ENCODE data around the gene SLX9.

Gene SLX9, protein sequence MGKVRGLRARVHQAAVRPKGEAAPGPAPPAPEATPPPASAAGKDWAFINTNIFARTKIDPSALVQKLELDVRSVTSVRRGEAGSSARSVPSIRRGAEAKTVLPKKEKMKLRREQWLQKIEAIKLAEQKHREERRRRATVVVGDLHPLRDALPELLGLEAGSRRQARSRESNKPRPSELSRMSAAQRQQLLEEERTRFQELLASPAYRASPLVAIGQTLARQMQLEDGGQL

DNA sequence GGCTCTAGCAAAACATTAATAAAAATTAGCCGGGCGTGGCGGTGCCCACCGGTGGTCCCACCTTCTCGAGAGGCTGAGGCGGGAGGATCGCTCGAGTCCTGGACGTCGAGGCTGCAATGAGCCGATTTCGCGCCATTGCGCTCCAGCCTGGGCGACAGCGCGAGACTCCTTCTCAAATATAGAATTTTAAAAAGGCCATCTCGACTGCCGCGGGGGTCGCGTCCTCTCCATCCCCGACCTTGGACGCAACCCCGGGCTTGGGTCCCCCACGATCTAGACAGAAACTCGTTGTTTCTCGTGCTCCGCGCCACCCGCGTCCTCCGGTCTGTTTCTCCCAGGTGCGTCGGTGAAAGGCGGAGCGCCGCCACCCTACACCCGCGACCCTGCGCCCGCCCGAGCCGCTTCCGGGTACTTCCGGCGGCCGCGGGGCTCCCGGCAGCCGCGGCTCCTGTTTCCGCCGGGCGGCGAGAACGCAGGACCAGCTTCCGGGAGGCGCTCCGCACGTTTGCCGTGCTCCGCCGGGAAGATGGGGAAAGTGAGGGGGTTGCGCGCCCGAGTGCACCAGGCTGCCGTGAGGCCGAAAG lies at the start of gene SLX9:
Gene SLX9 (plus strand): TSS at position 498 of the 584 bp plus-strand sequence. CDS start 29 bp downstream, at position 527.
- DNase-seq = peak; percentile 86

DNA sequence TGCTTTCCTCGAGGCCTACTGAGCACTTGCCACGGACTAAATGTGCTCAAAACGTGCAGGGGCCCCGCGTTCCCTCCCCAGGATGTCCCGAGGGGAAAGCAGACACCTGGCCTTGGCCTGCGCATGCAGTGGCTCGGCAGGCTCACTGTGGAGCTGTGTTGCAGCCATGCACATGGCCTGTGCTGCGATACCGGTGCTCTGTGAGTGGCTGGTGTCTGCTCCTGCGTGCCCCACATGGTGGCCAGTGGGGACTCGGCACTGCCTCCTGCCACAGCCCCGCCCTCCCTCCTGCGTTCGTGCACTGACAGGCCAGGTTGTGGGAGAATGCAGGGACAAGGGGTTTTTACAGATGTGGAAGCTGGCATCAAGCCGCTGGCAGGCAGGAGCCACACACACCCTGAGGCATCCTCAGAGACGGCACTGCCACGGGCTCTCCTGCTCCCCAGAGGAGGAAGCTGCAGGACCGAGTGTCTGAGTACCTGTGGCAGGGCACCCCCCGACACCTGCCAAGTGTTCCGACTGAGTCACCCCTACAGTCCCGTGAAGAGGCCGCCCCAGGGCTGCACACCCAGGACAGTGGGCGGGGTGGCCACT lies 49.4 kb upstream of the SLX9 start:
- no peak for DNase-seq

DNA sequence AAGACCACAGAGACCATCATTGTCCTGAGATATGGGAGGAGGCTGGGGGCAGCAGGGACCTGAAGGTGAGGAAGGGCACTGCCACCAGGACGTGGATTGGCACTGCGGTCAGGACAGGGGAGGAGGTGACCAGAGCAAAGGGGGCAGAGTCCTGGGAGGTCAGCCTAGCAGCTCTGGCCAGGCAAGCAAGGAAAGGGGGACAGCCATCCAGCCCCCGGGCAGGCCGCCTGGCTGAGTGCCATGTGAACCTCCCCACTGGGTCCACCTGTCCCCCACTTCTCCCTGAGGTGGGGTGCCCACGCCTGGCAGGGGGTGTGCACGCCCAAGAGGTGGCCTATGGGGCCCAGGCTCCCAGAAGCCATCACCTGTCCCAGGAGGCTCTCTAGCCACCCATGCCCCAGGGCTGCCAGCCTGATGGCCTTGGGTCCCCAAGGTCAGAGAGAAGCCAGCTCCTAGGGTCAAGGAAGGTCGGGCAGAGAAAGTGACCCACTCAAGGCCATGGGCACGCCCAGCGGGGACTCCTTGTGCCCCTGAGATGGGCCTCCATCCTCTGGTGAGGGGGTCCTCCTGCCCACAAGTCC lies 48.8 kb upstream of the SLX9 start:
- DNase-seq = no peak

DNA sequence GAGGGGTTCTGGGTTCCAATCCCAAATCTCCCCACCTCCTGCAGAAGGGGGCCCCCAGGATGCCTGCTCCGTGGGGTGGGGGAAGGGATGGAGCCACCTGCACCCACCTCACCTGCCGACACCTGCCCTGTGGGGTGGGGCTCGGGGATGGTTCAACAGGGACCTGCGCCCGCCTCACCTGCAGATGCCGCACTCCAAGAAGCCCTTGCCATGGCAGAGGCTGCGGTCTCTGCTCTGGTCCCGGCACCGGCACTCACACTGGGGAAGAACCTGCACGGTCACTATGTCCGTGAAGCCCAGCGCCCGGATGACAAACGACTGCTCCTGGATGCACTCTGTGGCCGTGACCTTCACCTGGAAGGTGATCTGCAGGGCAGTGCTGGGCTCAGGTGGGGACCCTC lies 48.2 kb upstream of the SLX9 start:
- no peak for DNase-seq

DNA sequence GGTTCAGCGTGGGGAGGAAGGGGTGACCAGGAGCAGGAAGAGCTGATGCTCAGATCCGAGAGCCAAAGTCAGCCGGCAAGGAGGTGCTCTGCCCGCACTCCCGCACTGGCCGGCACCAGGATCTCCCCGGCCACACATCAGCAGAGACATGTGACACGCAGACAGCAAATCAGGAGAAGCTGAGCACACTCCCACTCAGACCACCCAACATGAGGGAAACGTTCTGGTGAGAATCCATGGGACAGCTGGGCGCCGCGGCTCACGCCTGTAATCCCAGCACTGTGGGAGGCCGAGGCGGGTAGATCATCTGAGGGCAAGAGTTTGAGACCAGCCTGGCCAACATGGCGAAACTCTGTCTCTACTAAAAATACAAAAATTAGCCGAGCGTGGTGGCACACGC lies 47.7 kb upstream of the SLX9 start:
- no peak for DNase-seq

DNA sequence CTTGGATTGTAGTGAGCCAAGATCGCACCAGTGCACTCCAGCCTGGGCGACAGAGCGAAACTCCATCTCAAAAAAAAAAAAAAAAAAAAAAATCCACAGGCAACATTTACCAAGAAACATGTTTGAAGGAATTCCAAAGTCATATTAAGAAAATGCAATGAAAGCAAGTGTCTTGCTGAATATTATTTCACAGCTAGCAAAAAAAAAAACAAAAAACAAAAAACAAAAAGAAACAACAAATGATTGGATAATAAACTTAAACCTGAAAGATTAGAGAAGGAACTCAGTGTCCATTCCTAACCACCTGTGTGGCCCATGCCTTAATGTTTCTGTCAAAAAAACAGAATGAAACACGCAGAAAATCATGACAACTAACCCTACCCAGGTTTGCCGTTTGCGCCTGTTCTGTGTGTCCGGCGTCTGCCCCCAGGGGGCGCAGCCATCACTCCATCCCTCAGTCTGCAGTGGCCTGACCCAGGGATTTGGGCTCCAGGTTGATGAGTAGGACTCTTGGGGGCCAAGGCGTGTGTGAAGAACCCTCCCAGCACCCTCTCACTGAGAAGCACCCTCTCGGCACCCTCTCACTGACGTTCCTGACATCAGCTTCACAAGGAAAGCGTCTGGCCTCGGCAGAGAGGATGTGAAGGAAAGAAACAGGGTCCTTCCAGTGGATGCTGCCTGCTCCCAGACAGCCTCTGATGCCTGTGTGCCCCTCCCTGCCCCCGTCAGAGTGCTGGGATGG lies 47.1 kb upstream of the SLX9 start:
- peak; percentile 80 for DNase-seq

DNA sequence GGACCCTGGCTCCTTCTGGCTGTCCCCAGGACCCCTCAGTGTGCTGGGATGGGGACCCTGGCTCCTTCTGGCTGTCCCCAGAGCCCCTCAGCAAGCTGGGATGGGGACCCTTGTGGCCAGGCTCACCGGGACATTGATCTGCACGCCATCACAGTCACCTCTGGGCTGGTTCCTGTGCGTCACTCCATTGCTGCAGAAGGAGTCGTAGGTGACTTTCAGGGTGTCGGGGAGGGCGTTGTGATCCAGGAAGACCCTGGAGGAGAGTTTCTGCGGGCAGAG lies 46.6 kb upstream of the SLX9 start:
- no peak for DNase-seq

DNA sequence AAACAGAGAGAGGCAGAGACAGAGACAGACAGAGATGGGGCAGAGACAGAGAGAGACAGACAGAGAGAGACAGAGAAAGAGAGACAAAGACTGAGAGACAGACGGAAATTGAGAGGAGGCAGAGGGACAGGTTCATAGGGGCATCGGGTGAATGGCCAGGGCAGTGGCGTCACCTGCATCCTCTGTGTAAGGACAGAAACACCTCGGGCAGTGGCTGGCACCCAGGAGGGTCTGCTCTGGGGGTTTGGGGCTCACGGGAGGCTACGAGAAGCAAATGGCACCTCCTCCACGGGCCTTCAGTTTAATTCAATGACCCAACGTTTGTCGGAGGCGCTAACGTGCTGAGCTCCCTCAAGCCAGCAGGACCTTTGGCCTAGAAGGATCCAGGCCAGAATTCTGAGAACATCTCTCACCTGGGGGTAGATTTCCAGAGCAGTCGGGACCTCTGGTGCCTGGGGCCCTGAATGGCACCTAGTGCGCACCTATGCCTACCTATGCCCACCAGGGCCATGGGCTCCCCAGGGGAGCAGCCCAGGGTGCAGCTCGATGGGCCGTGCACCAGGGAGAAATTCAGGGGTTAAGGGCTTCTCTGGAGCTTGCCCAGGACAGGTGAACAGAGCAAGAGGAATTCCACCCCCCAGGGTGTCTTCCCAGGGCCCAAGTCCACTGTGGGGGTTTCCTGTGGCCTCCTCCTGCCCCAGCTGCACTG lies 45.7 kb upstream of the SLX9 start:
- no peak for DNase-seq

DNA sequence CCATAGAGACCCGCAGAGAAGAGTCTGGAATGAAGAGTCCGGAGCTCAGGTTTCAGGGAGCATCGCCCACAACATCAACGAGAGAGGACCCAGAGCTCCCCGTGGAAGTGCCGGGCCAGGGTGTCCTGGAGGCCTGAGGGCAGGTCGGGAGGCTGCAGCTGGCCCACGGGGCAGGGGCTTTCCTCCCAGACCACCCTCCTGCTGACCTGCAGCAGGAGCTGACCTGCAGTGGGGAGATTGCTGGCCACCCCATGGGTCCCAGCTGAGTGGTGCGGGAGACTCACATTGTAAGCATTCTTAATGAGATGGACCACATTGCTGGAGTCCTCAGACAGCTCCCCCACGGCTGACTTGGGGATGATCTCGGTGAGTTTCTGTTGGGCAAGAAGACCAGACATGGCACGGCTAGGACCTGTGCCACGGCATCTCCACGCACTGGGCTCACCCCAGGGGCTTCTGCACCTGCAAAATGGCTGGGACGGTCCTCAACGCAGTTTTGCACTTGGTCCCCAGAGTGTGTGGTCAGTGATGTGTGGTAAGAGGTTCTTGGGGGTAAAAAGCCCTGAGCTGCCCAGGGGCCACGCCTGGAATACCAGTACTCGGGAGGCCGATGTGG lies 45.0 kb upstream of the SLX9 start:
- DNase-seq = no peak

DNA sequence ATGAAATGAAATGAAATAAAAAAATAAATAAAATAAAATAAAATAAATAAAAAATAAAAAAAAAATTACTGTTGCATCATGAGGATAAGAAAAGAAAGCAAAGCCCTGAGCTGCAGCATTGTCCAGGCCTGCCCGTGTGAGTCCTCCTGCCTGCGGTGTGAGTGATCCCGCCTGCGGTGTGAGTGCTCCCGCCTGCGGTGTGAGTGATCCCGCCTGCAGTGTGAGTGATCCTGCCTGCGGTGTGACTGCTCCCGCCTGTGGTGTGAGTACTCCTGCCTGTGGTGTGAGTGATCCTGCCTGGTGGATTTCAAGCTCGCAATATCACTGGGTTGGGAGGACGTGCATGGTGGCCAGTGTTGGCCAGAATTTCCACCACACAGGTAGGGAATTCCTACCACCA lies 44.0 kb upstream of the SLX9 start:
- DNase-seq = no peak

DNA sequence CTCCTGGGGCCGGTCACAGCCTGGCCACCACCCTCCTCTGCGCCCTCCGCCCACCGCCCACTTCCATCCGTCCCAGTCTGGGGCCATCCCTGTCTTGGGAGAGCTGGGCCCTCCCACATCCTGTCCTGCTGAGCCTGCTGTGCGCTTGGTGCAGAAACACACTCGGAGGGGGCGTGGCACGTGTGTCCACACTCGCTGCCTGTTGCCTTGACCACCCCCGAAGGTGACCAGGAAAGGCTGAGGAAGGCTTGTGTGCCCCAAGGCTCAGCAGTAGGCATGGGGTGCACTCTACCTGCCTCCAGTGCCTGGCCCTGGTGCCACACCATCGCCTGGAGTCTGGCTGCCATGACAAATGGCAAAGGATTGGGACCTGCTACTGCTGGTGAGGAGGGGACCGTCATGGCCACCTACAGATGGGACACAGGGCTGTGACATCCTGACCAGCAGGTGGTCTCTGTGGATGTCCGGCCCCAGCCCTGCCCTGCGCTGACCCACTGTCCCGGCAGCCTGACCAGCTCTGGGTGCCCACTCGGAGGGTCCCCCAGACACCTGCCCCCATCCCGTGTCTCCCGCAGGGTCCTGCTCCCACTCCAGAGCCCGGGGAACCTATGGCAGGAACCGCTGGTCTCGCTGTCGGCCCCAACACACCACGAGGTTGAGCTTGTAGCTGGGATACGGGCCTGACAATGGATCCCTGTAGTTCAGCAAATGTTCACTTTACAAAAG lies 43.1 kb upstream of the SLX9 start:
- DNase-seq = no peak

DNA sequence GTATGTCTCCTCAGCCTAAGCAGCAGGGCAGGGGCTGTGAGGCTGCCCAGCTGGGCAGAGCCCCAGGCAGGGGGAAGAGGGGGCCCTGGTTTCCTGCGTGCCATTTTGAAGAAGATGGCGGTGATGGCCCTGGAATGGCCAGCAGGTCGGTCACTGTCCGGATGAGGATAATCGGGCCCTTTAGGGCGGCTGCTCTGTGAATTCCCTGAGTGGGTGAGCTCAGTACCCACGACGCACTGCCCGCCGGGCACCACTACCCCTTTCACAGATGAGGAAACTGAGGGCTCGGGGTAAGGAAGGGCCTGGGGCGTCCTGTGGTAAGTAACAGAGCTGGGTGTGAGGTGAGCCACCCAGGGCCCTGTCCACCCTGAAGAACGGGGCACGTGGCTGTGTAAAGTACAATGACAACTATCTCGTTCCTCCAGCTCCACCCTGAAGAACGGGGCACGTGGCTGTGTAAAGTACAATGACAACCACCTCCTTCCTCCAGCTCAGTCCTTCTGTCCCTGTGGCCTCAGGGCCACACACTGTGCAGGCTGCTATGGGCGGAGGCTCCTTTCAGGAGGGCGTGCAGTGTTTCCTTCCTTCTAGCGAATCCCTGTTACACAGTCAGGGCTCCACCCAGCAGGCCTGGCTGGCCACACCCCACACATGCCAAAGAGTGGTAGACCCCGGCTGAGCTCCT lies 42.4 kb upstream of the SLX9 start:
- no peak for DNase-seq

DNA sequence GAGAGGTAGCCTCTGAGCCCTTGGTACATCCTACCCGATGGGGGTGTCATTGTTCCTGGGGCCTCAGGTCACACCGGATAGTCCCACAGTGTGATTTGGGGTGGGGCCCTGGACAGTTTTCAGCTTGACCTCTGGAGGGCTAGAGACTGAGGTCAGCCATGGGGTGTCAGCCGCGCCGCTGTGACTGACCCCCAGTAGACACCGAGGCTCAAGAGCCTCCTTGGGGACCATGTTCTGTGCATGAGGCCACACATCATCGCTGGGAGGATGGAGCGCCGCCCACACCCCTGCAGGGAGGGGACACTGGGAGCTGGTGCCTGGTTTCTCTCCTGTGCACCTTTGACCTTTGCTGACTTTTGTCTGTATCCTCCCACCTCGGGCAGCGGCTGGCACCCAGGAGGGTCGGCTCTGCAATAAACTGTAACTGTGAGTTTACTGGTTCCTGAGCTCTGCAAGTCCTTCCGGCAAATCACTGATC lies 41.8 kb upstream of the SLX9 start:
- no peak for DNase-seq

DNA sequence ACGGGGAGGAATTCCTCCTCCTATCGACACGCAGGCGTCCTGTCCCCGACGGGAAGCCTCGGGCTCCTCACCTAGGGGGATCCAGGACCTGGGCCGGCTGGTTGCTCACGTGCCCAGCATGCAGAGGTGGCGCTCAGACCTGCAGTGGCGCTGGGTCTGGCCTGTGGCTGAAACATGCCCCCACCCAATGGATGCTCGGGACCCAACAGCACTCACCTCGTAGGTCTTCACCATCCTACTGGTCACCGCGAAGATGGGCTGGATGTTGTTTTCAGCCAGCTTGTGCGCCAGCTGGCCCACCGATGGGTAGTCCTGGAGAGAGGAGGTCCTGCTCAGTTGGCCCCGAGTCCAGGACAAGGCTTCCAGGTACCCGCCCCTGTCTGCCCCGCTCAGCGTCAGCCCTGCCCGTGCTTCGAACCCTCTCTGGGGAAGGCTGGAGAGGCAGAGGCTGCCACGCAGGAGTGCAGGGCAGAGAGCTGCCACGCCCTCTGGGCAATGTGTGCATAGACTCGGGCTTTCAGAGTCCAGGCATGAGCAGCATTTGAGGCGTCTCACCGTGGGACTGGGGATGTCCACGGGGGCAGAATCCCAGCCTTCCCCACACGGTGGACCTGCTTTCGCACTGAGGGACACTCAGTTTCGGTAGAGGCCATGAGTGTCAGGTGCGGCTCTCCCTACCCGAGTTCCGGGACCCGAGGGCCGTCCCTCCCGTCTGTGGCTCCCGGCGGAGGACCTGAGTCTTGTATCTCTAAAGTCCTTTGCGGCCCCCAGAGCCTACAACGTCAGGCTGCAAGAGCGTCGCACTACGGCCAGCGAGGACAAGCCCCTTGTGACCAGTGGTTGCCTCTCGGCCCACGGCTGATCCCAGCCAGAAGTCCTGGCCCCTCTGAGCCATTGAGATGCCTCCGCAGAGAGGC lies 40.7 kb upstream of the SLX9 start:
- no peak for DNase-seq

DNA sequence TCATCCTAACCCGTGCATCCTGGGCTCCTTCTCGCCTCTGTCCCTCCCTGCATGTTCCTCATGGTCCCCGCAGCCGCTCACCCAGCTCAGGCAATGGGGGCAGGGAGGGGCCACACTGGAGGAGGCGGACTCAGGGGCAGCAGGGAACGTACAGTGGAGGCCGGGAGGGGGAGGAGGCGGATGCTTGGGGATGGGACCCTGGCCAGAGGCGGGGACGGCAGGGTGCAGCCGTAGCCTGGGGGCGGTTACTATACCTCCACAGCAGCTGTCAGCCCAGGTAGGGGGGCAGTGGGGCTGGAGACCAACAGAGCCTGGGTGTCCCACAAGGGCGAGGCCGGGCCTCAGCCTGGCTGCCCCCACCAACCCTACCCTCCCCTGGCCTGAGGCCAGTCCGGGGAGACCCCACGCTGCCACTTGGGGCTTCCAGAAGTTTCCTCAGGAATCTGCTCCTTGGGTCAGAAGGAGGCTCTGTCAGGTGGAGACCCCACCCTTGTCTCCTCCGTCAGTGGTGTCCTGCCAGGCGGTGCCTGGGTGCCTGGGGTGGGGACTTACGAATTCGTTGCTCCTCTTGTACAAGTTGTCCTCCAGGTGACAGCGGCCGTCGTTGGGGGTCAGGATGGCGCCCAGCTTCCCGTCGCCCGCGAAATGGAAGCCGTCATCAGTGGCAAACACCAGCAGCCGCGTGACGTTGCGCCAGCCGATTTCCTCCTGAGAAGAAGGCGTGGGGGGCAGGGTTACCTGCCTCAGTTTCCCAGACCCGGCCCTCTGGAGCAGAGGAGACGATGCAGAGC lies 39.9 kb upstream of the SLX9 start:
- DNase-seq = no peak

DNA sequence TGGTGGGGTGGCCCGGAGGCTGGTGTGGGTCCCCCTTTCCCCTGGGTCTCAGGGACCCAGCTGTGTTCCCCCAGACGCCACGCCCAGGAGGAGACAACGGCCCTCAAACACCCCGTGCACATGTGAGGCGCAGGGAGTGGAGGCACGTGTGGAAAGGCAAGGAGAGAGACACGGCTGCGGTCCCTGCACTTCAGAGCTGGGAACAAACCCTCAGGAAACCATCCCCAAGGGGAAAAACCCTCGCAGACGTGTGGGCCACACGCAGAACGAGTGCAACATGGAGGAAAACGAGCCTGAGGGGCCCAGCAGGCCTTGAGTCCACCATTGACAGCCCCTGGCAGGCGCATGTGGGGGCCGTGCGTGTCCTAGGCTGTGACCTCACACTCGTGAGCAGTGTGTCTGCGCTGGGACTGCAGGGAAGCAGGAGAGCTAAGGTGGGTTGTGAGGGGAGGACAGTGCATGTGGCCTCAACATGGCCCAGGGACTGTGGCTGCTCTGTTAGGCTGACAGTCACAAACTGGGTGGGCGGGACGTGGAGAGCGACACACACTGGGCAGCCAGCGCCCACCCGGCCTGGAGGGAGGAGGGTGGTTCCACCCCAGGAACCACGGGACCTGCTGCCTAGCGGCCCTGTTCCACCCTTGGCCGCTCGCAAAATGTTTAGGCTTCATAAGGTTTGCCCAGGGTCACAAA lies 39.1 kb upstream of the SLX9 start:
- DNase-seq = no peak

DNA sequence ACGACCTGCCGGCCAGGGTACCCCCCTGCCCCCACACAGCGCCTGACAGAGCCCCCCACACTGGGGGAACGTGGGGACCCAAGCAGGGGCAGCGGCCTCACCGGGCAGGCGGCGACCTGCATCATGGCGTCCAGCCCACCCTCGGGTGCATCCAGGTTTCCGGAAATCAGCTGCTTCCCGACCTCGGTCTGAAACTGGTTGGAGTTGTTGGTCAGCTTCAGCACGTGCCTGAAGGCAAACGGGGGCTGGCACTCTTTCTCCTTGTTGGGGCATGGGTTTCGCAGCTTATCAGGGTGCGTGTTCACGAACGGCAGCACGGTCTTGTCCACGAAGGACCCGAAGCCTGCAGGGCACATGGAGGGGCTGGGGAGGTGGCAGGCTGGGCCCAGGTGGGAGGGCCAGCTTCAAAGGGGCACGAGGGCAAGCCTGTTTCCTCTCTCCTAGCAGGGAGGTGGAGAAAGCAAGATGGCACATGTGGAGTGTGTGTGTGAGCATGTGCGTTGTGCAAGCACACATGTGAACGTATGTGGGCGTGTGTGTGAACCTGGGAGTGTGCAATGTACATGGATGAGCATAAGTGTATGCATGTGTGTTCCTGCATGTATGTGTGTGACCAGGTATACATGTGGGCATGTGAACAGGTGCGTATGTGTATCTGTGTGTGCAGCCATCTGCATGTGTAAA lies 38.3 kb upstream of the SLX9 start:
- no peak for DNase-seq

Measured in activated naive CD4-positive, alpha-beta T cell treated with anti-CD3 and anti-CD28 coated beads, Interleukin-2, amount 50 U/mL, for 16 hours (primary cell).